CD4-positive, alpha-beta T cell (primary cell): Measurements from ENCODE around the gene PKP1. TPM values are rescaled to one million over a fixed set of nuclear protein-coding genes. Genes with fewer than 3 reads are reported as not detected.
A peak's percentile ranks its signal among the peaks of the same experiment; 100 is the strongest.

Source experiments
- ATAC-seq: fragments of 200-7000 bp; cut with Tn5 transposase; one replicate; pipeline ENCODE4 v1.10.0; 2022; ENCODE audit warnings: mild to moderate bottlenecking; ENCODE audit not compliant: poor library complexity
- CTCF ChIA-PET: fragments of 350-600 bp; sonication (Branson Sonifier 250); formaldehyde crosslinking; loops from one replicate; lab custom pipeline; 2021; ENCODE audit warnings: antibody characterized with exemption, inconsistent platforms; lab: Charles Lee
- POLR2A ChIA-PET: fragments of 350-600 bp; sonication (Branson Sonifier 250); formaldehyde crosslinking; loops from one replicate; lab custom pipeline; 2021; ENCODE audit warnings: antibody characterized with exemption, inconsistent platforms; lab: Charles Lee
- DNase-seq, 14 experiments: peaks; one replicate each; pipeline ENCODE4 v3.0.0-alpha.2; 2013 to 2020; ENCODE audit warnings: mixed read lengths in 2 of 14
- H3K27ac ChIP-seq, 2 donors: one replicate each; pipeline versions ENCODE4 v1.5.1 to v1.7.0; 2013; ENCODE audit warnings: low read length in 2 of 2, low read depth in 1 of 2, mild to moderate bottlenecking in 1 of 2
- H3K27me3 ChIP-seq, 2 experiments: 1 replicate in 1 of 2; 2 replicates in 1 of 2; pipeline versions ENCODE4 v1.6.1 to v1.7.0; 2013; ENCODE audit warnings: low read length in 2 of 2, control low read depth in 1 of 2, mild to moderate bottlenecking in 1 of 2, moderate library complexity in 1 of 2; ENCODE audit not compliant: insufficient read depth in 2 of 2, control insufficient read depth in 1 of 2
- H3K36me3 ChIP-seq: one replicate; pipeline ENCODE4 v1.6.1; 2013; ENCODE audit warnings: low read length, control low read depth; ENCODE audit not compliant: insufficient read depth
- H3K4me1 ChIP-seq: one replicate; pipeline ENCODE4 v1.6.1; 2013; ENCODE audit warnings: low read length, control low read depth; ENCODE audit not compliant: insufficient read depth
- H3K4me3 ChIP-seq: one replicate; pipeline ENCODE4 v1.5.1; 2013; ENCODE audit warnings: mild to moderate bottlenecking, low read length, moderate library complexity
- H3K9me3 ChIP-seq, 2 experiments: 1 replicate in 1 of 2; 2 replicates in 1 of 2; pipeline versions ENCODE4 v1.6.1 to v1.7.0; 2013; ENCODE audit warnings: low read length in 2 of 2, mild to moderate bottlenecking in 2 of 2, control low read depth in 1 of 2, moderate library complexity in 1 of 2; ENCODE audit not compliant: control insufficient read depth in 1 of 2, insufficient read depth in 1 of 2
- H3K27ac Mint-ChIP-seq: one replicate; pipeline ENCODE4 v1.8.0; 2020; ENCODE audit warnings: mixed read lengths
- H3K27me3 Mint-ChIP-seq: one replicate; pipeline ENCODE4 v1.8.0; 2021; ENCODE audit warnings: mixed read lengths
- H3K36me3 Mint-ChIP-seq: one replicate; pipeline ENCODE4 v1.8.0; 2021; ENCODE audit warnings: low read depth, mixed read lengths
- H3K4me1 Mint-ChIP-seq: one replicate; pipeline ENCODE4 v1.8.0; 2021; ENCODE audit warnings: low read depth, mixed read lengths
- H3K4me3 Mint-ChIP-seq: one replicate; pipeline ENCODE4 v1.8.0; 2020; ENCODE audit warnings: mild to moderate bottlenecking, mixed read lengths
- H3K9me3 Mint-ChIP-seq: one replicate; pipeline ENCODE4 v1.8.0; 2020; ENCODE audit warnings: mixed read lengths
- intact Hi-C, 2 experiments: fragments of 100-400 bp; cut with DNase I in 1 of 2; cut with micrococcal nuclease in 1 of 2; formaldehyde crosslinking; loops; one replicate each; pipeline versions ENCODE4 v1.15.1 to v1.9.0; 2023 to 2025; cut with DNase I, micrococcal nuclease
- total RNA-seq, 174 experiments: library from RNA in 2 of 174; stranded (reverse) in 2 of 174; gene quantifications; one replicate each; pipeline ENCODE4 v1.2.3 and lab custom pipeline; 2021 to 2026
- TF ChIP-seq, protein P1 (sequence below): fragments of 200-600 bp; IDR thresholded peaks from one replicate; pipeline ENCODE4 v1.8.0; 2022; ENCODE audit warnings: antibody characterized with exemption, mild to moderate bottlenecking

Gene PKP1
- total RNA-seq, 2 experiments from 2014 or later, result not detected

DNA sequence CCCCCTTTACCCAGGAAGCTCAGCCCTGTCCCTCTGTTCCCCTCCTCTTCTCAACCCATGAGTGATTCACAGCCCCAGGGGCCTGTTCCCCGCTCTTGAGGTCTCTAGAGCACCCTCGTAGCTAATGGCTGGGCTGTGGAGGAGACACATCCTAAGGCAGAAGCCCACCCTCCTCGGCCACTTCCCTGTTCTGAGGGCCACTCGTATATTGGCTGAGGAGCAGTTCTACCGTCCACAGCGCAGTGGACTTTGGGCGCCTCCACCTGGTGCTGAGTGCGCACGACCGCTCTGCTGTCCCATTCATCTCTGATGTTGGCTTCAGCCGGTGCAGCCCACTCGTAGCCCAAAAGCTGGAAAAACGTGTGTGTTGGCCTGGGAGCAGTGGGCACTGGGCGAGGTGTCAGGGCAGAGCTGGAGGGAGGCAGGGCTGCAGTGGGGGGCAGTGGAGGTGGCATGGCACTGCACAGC is 24.5 kb upstream of the PKP1 start:
- DNase-seq, result no peak
- intact Hi-C loops, result no loop called here
- H3K27me3 Mint-ChIP-seq, result peaks cover 28% of the 10 kb centered on the region
- no peaks in the 10 kb centered on the region for H3K36me3 ChIP-seq
- peaks cover 11 to 22% of the 10 kb centered on the region in 2 experiments for H3K27me3 ChIP-seq
- TF ChIP-seq, protein P1, sequence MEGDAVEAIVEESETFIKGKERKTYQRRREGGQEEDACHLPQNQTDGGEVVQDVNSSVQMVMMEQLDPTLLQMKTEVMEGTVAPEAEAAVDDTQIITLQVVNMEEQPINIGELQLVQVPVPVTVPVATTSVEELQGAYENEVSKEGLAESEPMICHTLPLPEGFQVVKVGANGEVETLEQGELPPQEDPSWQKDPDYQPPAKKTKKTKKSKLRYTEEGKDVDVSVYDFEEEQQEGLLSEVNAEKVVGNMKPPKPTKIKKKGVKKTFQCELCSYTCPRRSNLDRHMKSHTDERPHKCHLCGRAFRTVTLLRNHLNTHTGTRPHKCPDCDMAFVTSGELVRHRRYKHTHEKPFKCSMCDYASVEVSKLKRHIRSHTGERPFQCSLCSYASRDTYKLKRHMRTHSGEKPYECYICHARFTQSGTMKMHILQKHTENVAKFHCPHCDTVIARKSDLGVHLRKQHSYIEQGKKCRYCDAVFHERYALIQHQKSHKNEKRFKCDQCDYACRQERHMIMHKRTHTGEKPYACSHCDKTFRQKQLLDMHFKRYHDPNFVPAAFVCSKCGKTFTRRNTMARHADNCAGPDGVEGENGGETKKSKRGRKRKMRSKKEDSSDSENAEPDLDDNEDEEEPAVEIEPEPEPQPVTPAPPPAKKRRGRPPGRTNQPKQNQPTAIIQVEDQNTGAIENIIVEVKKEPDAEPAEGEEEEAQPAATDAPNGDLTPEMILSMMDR, result no peak
- no peak overlapping the region for H3K4me3 ChIP-seq
- H3K27ac ChIP-seq, result no peak overlapping the region
- POLR2A ChIA-PET, result no interaction called here
- no peak overlapping the region for H3K4me3 Mint-ChIP-seq
- H3K9me3 Mint-ChIP-seq, result no peaks in the 10 kb centered on the region
- CTCF ChIA-PET, result no interaction called here
- no peak for ATAC-seq
- H3K36me3 Mint-ChIP-seq, result no peaks in the 10 kb centered on the region
- peaks cover 5% of the 10 kb centered on the region for H3K4me1 Mint-ChIP-seq
- peaks cover 0 to 28% of the 10 kb centered on the region in 2 experiments for H3K9me3 ChIP-seq
- H3K27ac Mint-ChIP-seq, result no peak overlapping the region
- peaks cover 15% of the 10 kb centered on the region for H3K4me1 ChIP-seq

DNA sequence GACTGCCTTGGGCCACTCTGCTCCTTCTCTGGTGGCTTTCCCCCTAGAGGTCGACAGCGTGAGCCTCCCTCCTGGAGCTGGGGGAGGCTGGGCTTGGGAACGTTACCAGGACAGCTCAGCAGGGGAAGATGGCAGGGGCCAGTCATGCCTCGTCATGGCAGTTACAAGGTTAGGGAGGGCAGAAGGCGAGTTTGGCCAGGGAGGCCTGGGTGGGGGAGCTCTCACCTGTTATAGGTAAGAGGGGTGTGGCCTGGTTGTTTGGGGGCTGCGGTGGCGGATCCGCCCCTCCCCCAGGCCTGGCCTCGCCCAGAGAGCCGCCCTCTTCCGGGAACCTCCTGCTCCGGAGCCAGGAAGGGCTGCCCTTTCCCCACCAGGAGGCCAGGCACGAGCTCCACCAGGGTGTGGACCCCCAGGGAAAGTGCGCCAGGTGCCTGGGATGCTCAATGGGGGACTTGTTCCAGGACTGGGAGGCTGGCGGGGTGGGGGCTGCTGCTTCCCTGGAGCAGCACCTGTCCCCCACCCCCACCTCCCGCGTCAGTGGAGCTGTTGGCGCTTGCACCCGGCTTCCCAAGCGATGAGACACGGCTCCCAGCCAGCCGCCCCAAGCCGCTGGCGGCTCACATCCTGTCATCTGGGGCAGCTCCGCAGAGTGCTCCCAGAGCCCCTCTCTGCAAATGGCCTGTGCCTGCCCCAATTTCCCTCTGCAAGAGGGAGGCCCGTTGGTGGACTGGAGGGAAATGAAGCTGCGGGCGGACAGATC is 23.6 kb upstream of the PKP1 start:
- TF ChIP-seq, protein P1, result no peak
- Histone ChIP-seq H3K27me3 (peaks cover 11 to 22% of the 10 kb centered on the region in 2 experiments), H3K27ac (no peak overlapping the region), H3K4me1 (peaks cover 12% of the 10 kb centered on the region), H3K36me3 (no peaks in the 10 kb centered on the region), H3K4me3 (peak overlapping the region; percentile 19), H3K9me3 (peaks cover 0 to 28% of the 10 kb centered on the region in 2 experiments)
- ChIA-PET CTCF (no interaction called here), POLR2A (no interaction called here)
- no peak for ATAC-seq
- Mint-ChIP-seq H3K27me3 (peaks cover 35% of the 10 kb centered on the region), H3K36me3 (no peaks in the 10 kb centered on the region), H3K27ac (no peak overlapping the region), H3K9me3 (no peaks in the 10 kb centered on the region), H3K4me1 (peaks cover 5% of the 10 kb centered on the region), H3K4me3 (no peak overlapping the region)
- intact Hi-C loops, result no loop called here
- DNase-seq, result no peak

DNA sequence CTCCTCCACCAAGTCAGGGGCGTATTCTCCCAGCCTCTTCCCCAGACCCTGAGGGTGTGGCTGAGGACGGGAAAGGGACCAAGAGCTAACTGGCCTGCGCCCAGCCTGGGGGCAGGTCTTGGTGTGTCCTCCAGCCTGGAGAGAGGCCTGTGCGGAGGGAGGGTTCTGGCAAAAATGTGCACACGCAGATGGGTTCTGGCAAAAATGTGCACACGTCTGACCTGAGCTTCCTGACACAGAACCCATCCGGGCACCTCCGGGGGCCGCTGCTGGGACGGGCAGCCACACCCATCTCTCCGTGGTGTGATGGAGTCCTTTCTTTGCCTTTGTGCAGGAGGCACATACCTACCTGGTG is 23.1 kb upstream of the PKP1 start:
- H3K9me3 Mint-ChIP-seq, result no peaks in the 10 kb centered on the region
- TF ChIP-seq, protein P1, result no peak
- H3K27ac ChIP-seq, result no peak overlapping the region
- ATAC-seq (no peak), DNase-seq (no peak)
- peaks cover 0 to 28% of the 10 kb centered on the region in 2 experiments for H3K9me3 ChIP-seq
- ChIA-PET CTCF (no interaction called here), POLR2A (no interaction called here)
- H3K36me3 Mint-ChIP-seq, result no peaks in the 10 kb centered on the region
- no peak overlapping the region for H3K4me3 Mint-ChIP-seq
- H3K36me3 ChIP-seq, result no peaks in the 10 kb centered on the region
- H3K27ac Mint-ChIP-seq, result no peak overlapping the region
- peaks cover 11 to 22% of the 10 kb centered on the region in 2 experiments for H3K27me3 ChIP-seq
- H3K27me3 Mint-ChIP-seq, result peaks cover 36% of the 10 kb centered on the region
- peaks cover 5% of the 10 kb centered on the region for H3K4me1 Mint-ChIP-seq
- H3K4me1 ChIP-seq, result peaks cover 8% of the 10 kb centered on the region
- H3K4me3 ChIP-seq, result no peak overlapping the region
- intact Hi-C loops, result no loop called here
